ENCODE measurements around the gene ITGA4.

GRCh38 chr2:181456660-181457120, 496 bp upstream of the ITGA4 start:
- TF ChIP-seq CTCF (IDR thresholded peaks at IDR 0.05), result no peak
- TF ChIP-seq POLR2AphosphoS5 (IDR thresholded peaks at IDR 0.05), result no peak

Measured in gastroesophageal sphincter (tissue), 3 donors.